ENCODE results near the gene TMCC1.
"Not testable (repeated sequence)": the region's sequence is repeated elsewhere in the genome, so short reads cannot be mapped to it uniquely, and the experiment has no call there.

TMCC1 gene

DNA sequence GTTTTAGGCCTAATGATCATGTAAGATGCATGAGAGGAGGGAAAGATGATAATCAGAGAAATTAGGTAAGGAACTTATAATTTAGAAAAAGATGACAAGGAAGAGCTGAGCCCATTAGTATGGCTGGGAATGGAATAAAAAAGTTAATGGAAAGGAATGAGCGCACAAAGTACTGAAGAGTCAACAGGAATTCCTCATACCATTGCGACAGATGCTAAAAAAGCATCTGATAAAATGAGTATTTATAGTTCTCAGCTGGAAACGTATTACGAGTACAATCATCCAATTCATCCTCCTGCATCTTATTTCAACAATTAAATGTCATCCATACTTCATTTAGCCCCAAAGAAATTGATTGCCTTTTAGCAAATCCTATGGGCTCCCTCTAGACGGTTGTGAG lies 58.9 kb downstream of the TMCC1 start:
- no peak for DNase-seq

GRCh38 chr3:129831942-129832341 lies 61.6 kb downstream of the TMCC1 start:
- DNase-seq: not testable (repeated sequence)

- DNase-seq: no peak
Measured at GRCh38 chr3:129831503-129831902, 62.0 kb downstream of the TMCC1 start.

- peak in 1 of 2 experiments; percentile 59 for DNase-seq
Measured at GRCh38 chr3:129829640-129830039, 63.9 kb downstream of the TMCC1 start.

- no peak for DNase-seq
Measured at GRCh38 chr3:129827765-129828164, 65.7 kb downstream of the TMCC1 start.

- DNase-seq: peak in 1 of 2 experiments; percentile 13
Measured at GRCh38 chr3:129824926-129825541, 68.5 kb downstream of the TMCC1 start.

- DNase-seq: no peak
Measured at GRCh38 chr3:129822679-129823078, 70.8 kb downstream of the TMCC1 start.

- DNase-seq: no peak
Measured at GRCh38 chr3:129822241-129822640, 71.3 kb downstream of the TMCC1 start.

GRCh38 chr3:129820587-129820986 lies 72.9 kb downstream of the TMCC1 start:
- no peak for DNase-seq

DNA sequence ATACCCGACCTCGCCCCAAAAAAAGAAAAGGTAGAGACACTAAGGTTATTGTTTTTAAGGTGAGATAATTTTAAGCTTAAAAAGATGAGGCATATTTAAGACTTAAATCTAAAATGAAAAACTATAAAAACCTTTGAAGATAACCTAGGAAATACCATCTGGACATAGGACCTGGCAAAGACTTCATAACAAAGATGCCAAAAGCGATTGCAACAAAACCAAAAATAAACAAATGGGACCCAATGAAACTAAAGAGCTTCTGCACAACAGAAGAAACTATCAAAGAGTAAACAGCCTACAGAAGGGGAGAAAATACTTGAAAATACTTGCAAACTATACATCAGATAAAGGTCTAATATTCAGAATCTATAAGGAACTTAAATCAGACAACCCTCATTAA lies 80.9 kb downstream of the TMCC1 start:
- no peak for DNase-seq

- DNase-seq: no peak
Measured at GRCh38 chr3:129809297-129809696, 84.2 kb downstream of the TMCC1 start.

DNA sequence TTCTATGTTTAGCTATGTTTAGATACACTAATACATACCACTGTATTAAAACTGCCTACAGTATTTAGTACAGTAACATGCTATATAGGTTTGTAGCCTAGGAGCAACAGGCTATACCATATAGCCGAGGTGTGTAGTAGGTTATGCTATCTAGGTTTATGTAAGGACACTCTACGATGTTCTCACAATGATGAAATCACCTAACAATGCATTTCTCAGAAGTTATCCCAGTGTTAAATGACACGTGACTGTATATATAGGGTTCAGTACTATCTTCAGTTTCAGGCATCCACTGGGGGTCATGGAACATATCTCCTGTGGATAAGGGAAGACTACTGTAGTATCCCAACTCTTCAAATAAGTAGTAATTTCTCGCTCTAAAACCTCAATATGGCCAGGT lies 97.4 kb downstream of the TMCC1 start:
- DNase-seq: no peak

- no peak for DNase-seq
Measured at GRCh38 chr3:129795186-129796010, 98.1 kb downstream of the TMCC1 start.

DNA sequence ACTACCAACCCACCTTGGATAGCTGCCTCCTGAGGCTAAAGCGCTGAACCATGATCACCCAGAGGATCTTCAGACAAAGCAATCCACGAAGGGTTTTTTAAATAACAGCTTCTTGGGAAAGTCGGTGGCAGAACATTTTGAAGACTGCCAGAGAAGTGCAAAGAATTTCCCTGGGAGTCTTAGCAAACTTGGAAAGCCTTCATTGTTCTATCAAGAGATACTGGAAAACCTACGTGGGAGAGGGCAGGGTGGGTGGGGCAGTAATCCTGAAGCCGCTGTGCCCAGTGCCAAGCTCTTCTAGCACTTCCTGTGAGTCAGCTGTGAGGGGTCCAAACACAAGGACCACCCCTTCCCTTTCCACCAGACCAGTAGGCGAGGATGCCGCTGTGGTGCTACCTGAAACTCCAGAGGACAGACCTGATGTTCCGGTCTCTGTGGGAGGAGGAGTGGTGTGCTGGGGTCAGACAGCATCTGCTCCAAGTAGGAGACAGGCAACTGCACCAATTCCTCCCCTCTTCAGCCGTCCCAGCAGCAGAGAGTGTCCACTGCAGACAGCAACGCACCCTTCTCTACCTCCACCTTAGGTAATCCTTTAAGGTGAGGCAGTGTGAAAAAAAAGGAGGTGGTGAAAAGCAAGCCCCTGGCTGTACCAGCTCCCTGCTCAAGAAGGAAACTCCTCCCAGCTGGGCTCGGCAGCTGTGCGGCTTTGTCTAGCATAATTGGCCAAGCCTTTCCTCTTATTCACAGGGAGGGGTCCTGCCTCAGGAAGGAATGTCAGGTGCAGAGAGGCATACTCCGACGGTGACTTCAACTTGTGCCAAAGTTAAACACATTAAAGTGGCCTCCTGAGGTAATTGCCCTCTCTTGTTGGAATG lies 99.0 kb downstream of the TMCC1 start:
- DNase-seq: no peak

GRCh38 chr3:129793942-129794310 lies 99.6 kb downstream of the TMCC1 start:
- no peak for DNase-seq

GRCh38 chr3:129793319-129793718 lies 100.2 kb downstream of the TMCC1 start:
- DNase-seq: no peak

- no peak for DNase-seq
Measured at GRCh38 chr3:129783470-129783869, 110.0 kb downstream of the TMCC1 start.

- no peak for DNase-seq
Measured at GRCh38 chr3:129778871-129779270, 114.6 kb downstream of the TMCC1 start.

DNA sequence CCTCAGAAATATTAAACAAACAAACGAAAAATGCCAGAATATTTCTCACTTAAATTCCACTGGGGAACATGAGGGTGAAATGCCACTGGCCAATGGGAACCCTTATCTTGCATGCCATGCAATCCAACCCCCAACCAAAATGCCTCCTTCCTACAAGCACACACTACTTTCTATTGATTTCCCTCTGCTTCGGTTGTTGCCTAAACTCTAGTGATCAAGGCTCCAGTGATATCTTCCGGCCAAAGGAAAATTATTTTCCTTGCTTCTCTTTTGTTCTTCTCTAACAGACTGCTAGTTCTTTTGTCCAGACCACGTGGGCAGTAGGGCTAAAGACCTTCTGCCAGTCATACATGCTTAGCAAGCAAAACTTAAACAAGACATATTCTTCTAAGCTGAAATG lies 115.7 kb downstream of the TMCC1 start:
- DNase-seq: no peak

GRCh38 chr3:129775870-129776269 lies 117.6 kb downstream of the TMCC1 start:
- no peak for DNase-seq

- no peak for DNase-seq
Measured at GRCh38 chr3:129773691-129774663, 119.5 kb downstream of the TMCC1 start.

GRCh38 chr3:129770604-129771003 lies 122.9 kb downstream of the TMCC1 start:
- no peak for DNase-seq
